GM12891 (cell line): ENCODE data around the gene GABRP.
"Not testable (repeated sequence)": the region's sequence is repeated elsewhere in the genome, so short reads cannot be mapped to it uniquely, and the experiment has no call there.

Experiments used
- PAX5 ChIP-seq: IDR thresholded peaks from 2 replicates; pipeline ENCODE4 v1.6.1; 2011; ENCODE audit warnings: low read length, moderate library complexity, mild to moderate bottlenecking; ENCODE audit not compliant: insufficient read depth, severe bottlenecking
- POLR2A ChIP-seq: IDR thresholded peaks from 2 replicates; pipeline ENCODE4 v1.6.1; 2011; ENCODE audit warnings: low read depth, low read length, control low read depth
- POLR2AphosphoS5 ChIP-seq: IDR thresholded peaks from 2 replicates; pipeline ENCODE4 v1.6.1; 2011; ENCODE audit warnings: low read depth, low read length, control low read depth
- POU2F2 ChIP-seq: IDR thresholded peaks from 2 replicates; pipeline ENCODE4 v1.6.1; 2011; ENCODE audit warnings: low read depth, mild to moderate bottlenecking, control low read depth, low read length, moderate library complexity
- SPI1 ChIP-seq: IDR thresholded peaks from 2 replicates; pipeline ENCODE4 v1.6.1; 2011; ENCODE audit warnings: low read depth, low read length, control low read depth
- TAF1 ChIP-seq: IDR thresholded peaks from 2 replicates; pipeline ENCODE4 v1.6.1; 2011; ENCODE audit warnings: low read depth, low read length, control low read depth

- TF ChIP-seq POLR2AphosphoS5, POLR2A, TAF1, PAX5, POU2F2, SPI1: not testable (repeated sequence)
Measured at GRCh38 chr5:170765868-170766267, 17.7 kb upstream of the GABRP start.
